ENCODE results near the gene CAPN8.
A peak's percentile ranks its signal among the peaks of the same experiment; 100 is the strongest.

CAPN8 gene

DNA sequence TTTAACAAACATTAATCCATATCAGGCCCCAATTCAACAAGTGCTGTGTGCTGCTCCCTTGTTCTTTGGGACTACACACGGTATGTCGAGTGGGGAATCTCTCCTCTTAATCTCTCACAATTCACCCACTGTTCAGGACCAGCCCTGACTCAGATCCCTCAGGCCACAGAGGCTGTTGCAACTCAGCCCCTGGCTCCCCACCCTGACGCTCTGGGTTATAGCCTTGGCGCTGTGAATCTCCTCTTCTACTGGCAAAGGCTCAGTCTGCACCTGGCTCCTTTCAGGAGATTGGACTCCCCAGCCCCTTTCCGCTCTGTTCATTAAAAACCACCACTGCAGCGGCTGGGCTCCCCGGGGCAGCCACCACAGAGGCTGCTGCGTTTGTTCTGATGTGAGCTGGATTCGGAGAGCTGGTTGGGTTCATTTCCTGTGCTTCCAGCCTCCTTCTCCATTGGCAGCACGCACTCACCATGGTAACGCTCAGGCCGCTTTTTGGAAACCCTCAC is 13.0 kb downstream of the CAPN8 start:
- DNase-seq = no peak

DNA sequence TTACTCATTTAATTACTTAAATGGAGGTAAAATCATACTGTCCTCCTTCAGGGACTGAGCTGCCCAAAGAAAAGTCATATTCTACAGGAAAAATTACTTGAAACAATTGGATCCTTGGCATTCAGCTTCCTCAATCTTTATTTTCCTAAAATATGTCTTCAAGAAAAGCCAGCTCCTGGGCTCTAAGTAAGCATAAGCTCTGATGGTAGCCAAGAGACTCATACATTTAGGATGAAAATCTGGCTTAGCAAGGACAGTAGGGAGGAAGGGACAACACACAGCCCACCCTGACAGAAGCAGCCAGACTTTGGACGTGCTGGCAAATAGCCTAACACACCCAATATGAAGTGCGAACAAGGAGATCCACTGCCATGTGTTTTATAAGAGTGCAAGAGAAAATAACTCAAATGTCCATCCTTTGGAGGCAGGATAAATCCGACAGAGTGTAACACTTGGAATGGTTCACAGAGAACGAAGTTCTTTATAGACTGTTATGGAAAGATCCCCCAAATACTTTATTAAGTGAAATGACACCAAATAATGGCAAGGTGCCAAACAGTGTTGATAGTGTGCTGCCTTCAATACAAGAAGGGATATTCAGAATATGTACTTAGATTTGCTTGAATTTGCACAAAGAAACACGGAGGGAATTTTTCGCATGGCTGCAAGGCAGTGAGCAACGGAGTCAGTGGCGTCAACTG is 14.1 kb downstream of the CAPN8 start:
- no peak for DNase-seq

GRCh38 chr1:223650465-223650864 is 15.0 kb downstream of the CAPN8 start:
- DNase-seq = no peak

GRCh38 chr1:223649222-223649621 is 16.3 kb downstream of the CAPN8 start:
- DNase-seq = no peak

- DNase-seq = no peak
Measured at GRCh38 chr1:223647249-223647648, 18.3 kb downstream of the CAPN8 start.

DNA sequence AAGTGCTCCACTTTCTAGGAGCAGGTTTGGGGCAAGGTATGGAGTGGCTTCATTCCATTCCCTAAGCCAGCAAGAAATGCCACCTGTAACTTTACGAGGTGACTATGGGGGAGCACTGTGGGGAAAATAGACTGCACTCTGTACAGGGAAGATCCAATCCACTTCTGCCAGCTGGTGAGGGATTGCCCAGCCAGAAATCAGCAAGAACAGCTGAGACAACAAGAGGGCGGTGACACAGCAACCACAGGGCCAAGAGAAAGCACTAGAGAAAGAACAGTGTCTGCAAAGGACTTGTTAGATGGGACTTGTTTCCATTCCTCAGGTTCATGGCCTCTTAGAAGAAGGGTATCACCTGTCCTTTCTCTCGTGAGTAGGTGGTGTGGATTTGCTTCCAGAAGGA is 19.6 kb downstream of the CAPN8 start:
- DNase-seq = no peak

GRCh38 chr1:223642237-223642636 is 23.3 kb downstream of the CAPN8 start:
- DNase-seq = peak; percentile 81

DNA sequence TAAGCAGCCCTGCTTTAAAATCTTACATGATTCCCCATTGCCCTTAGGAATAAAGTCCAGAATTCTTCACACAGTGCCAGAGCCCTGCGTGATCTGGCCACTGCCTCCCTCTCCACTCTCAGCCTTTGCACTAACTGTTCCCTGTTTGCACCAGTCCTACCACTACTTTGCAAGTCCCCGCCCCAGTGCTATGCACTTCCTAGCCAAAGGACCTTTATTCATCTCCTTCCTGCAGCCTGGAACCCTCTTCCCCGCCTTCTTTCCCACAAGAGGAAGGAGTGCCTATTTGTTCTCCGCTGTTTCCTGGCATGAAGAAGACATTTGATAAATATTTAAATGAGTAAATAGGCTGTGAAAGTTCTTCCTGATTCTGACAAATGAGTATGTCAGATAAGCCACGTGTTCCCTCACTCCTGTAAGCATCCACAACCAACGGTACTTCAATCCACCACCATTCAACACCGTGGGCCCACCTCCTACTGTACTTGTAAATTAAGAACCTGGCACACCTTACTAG is 23.9 kb downstream of the CAPN8 start:
- no peak for DNase-seq

DNA sequence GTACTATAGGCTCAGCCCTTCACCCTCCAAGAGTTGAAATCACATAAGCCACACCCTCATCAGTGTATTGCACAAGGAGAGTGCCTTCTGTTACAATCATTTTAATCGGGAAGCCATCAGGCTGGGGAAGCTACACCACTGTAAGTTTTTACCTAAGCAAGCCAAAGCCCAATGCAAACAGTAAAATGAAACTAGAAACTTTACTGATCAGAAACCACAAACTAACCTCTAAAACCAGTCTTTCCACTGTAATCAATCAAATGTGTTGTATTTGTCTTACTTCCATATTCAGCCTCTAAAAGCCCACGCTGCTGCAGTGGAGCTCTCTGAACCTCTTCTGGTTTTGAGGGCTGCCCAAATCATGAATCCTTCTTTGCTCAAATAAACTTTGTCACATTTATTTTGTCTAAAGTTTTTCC is 26.2 kb downstream of the CAPN8 start:
- no peak for DNase-seq

DNA sequence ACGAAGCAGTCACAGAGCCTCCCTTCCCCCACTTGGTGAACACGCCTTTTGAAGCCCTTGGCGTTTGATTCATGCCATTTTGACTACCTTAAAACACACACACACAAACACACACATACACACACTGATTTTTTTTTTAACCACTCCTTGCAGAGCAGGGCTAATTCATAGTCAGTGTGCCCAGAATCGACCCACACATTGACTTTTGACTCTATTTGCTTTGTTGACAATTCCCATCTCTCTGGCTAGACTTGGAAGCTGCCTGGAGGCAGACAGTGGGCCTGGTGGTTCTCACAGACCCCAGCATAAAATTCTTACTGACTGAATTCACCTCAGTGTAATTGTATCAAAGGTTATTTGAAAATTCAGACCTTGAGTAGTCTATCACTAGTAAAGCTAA is 30.3 kb downstream of the CAPN8 start:
- no peak for DNase-seq

- DNase-seq = no peak
Measured at GRCh38 chr1:223634423-223634822, 31.1 kb downstream of the CAPN8 start.

GRCh38 chr1:223631956-223632355 is 33.5 kb downstream of the CAPN8 start:
- peak; percentile 45 for DNase-seq

GRCh38 chr1:223631473-223631872 is 34.0 kb downstream of the CAPN8 start:
- peak; percentile 45 for DNase-seq

GRCh38 chr1:223629126-223629457 is 36.4 kb downstream of the CAPN8 start:
- DNase-seq = no peak

DNA sequence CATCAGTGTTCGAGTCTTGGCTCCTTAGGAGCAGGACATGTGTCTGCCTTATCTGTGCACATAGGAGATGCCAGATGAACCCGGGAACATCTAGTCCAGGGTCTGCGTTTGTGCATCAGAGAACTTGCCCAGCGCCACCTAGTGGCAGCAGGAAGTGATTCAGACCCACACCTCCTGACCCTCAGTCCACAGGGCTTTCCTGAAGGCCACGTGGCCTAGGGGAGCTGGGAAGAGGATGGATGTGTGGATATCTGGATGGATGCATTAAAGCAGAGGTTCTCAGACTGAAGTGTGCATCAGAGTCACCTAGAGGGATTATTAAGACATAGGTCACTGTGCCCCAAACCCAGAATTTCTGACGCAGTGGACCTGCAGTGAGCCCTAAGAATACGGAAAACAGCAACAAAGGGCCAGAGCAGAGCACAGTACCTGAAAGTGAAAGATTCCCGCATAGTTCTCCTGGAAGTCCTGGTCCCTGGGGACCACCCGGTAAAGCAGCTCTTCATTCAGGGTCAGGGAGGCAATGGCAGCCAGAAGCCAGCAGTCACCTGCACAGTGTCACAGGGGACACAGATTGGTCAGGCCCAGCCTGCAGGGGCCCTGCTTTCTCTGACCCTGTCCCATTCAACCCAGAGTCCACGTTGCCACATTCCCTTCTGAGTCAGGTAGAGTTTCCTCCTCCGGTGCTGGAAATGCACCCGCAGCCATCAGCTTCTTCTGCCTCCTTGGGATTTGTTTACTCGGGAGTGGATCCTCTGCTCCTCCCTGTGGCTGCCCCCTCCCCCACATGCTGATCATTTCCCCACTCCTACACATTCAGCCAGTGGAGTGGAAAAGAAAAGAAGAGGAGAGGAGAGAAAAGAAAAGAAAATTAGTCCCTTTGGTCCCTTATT is 37.0 kb downstream of the CAPN8 start:
- DNase-seq = peak; percentile 9

- DNase-seq = no peak
Measured at GRCh38 chr1:223622132-223622842, 43.2 kb downstream of the CAPN8 start.

DNA sequence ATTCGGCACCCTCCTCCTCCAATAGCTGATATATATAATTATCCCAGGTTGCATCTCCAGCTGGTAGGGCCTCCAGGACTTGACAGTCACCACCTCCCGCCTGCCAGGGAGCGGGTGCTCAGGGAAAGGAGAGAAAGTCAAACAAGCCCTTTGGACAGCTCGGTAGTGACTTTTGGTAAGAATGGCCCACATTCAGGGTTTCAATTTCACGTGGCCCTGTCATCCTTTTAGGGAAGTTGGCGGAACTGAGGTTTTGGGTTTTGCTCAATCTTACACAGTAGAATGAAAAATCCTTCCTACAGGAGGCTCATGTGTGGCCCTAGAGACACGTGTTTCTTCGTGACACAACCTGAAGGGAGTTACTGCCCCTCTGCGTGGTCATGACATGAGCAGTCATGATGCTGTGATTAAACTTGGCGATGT is 44.2 kb downstream of the CAPN8 start:
- no peak for DNase-seq

DNA sequence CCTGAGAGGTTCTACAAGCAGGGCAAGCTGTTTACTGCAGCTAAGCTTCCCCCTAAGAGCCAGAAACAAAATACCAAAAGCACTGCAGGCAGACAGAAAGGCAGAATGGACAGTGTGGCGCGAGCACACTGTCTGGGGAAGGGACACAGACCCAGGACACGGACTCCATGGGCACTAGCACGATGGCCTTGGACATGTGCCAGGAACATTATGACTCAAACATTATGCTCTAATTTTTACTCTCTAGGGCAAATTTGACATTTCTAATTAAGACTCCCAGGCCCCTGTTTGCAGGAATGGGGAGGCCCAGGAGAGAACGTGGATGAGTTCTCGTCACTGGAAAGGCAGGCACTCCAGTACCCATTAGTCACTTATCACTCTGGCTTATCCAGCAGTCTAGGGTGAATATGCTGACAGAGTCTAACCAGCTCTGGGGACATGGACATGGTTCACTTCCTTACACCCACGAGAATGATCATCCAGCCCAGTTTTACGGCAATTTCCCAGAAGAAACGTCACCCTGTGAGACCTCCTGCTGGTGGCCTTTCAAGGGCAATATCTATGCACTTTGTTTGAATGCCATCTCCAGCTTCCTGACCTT is 45.1 kb downstream of the CAPN8 start:
- DNase-seq = no peak

GRCh38 chr1:223618680-223619079 is 46.8 kb downstream of the CAPN8 start:
- DNase-seq = no peak

GRCh38 chr1:223617323-223618070 is 48.0 kb downstream of the CAPN8 start:
- DNase-seq = no peak

GRCh38 chr1:223616586-223616985 is 48.9 kb downstream of the CAPN8 start:
- no peak for DNase-seq

DNA sequence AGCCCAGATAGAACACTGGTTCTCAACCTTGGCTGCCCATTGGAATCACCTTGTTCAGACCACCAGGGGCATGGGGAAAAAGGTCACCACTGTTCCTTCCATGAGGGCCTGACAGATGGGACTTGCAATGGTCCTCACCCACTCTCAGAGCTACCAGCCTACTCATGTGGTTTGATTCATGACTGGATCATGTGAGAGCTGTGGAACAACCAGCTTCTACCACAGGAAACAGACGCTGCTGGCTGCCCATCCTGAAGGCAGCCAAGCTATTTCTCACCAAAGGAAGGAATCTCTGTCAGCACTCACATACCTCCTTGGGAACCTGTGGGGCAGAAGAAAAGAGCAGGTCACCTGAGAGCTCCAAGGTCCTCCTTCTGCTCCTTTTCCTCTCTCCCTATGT is 53.6 kb downstream of the CAPN8 start:
- DNase-seq = no peak
